SK-N-SH treated with all-trans-retinoic acid at 6 μM for 48 hours (cell line): Measurements from ENCODE around the gene ZSWIM9.

Experiments
- ARNTL ChIP-seq: fragments of 450-650 bp; formaldehyde crosslinking; IDR thresholded peaks from 2 replicates; pipeline ENCODE4 v1.5.0; 2020; ENCODE audit warnings: low read depth, mild to moderate bottlenecking, moderate library complexity, borderline replicate concordance
- GLIS3 ChIP-seq: fragments of 250-450 bp; sonication (Bioruptor Pico); IDR thresholded peaks from 2 replicates; pipeline ENCODE4 v1.5.0; 2020; ENCODE audit warnings: mild to moderate bottlenecking, moderate library complexity
- PATZ1 ChIP-seq: fragments of 250-450 bp; sonication (Bioruptor Pico); IDR thresholded peaks from 2 replicates; pipeline ENCODE4 v1.8.0; 2020; ENCODE audit warnings: mild to moderate bottlenecking, moderate library complexity, borderline replicate concordance
- TCF4 ChIP-seq: fragments of 250-450 bp; sonication (Bioruptor Pico); IDR thresholded peaks from 2 replicates; pipeline ENCODE4 v1.8.0; 2021; ENCODE audit warnings: mild to moderate bottlenecking, moderate library complexity, borderline replicate concordance
- ZFP3 ChIP-seq: fragments of 250-450 bp; sonication (Bioruptor Pico); IDR thresholded peaks from 2 replicates; pipeline ENCODE4 v1.5.0; 2020; ENCODE audit warnings: mild to moderate bottlenecking, moderate library complexity
- ZFP30 ChIP-seq: fragments of 450-650 bp; formaldehyde crosslinking; IDR thresholded peaks from 2 replicates; pipeline ENCODE4 v1.5.0; 2022; ENCODE audit warnings: mild to moderate bottlenecking, moderate library complexity
- ZNF565 ChIP-seq: fragments of 450-650 bp; formaldehyde crosslinking; conservative IDR thresholded peaks from 2 replicates; pipeline ENCODE4 v1.5.0; 2020; ENCODE audit warnings: low read depth, mild to moderate bottlenecking, moderate library complexity
- ZNF70 ChIP-seq: fragments of 450-650 bp; formaldehyde crosslinking; IDR thresholded peaks from 2 replicates; pipeline ENCODE4 v1.5.0; 2020; ENCODE audit warnings: mild to moderate bottlenecking, moderate library complexity
- TF ChIP-seq, protein P1 (sequence below): fragments of 250-450 bp; sonication (Bioruptor Pico); IDR thresholded peaks from 2 replicates; pipeline ENCODE4 v1.5.1; 2020; ENCODE audit warnings: low read depth, mild to moderate bottlenecking, moderate library complexity

DNA sequence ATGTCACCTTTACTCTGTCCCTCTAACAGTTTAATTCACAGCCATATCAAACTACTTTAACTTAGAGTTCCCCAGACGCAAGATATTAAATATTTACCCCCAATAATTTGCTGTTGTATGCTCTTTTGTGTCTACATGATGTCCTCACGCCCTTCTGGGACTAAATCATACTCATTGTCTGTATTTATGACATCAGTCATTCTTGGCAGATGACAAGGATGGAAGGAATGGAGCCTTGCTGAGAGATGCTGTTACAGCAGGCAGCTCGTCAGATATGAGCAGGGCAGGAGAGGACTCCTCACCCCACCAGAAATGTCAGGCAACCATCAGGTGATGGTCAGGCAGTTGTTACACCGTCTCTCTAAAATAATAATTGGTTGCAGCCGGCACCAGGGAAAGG, 43.5 kb downstream of the ZSWIM9 start:
- no peak for TF ChIP-seq ZNF565
- no peak for TF ChIP-seq ARNTL (CRISPR knock-in tag)
- TF ChIP-seq, protein P1, sequence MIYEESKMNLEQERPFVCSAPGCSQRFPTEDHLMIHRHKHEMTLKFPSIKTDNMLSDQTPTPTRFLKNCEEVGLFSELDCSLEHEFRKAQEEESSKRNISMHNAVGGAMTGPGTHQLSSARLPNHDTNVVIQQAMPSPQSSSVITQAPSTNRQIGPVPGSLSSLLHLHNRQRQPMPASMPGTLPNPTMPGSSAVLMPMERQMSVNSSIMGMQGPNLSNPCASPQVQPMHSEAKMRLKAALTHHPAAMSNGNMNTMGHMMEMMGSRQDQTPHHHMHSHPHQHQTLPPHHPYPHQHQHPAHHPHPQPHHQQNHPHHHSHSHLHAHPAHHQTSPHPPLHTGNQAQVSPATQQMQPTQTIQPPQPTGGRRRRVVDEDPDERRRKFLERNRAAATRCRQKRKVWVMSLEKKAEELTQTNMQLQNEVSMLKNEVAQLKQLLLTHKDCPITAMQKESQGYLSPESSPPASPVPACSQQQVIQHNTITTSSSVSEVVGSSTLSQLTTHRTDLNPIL (CRISPR knock-in tag): no peak
- TF ChIP-seq ZFP3 (CRISPR knock-in tag): no peak
- no peak for TF ChIP-seq PATZ1 (CRISPR knock-in tag)
- no peak for TF ChIP-seq ZFP30 (CRISPR knock-in tag)
- TF ChIP-seq ZNF70 (CRISPR knock-in tag): no peak
- TF ChIP-seq TCF4 (CRISPR knock-in tag): no peak
- no peak for TF ChIP-seq GLIS3 (CRISPR knock-in tag)
